Measurements from ENCODE around the gene LRP5.

DNA sequence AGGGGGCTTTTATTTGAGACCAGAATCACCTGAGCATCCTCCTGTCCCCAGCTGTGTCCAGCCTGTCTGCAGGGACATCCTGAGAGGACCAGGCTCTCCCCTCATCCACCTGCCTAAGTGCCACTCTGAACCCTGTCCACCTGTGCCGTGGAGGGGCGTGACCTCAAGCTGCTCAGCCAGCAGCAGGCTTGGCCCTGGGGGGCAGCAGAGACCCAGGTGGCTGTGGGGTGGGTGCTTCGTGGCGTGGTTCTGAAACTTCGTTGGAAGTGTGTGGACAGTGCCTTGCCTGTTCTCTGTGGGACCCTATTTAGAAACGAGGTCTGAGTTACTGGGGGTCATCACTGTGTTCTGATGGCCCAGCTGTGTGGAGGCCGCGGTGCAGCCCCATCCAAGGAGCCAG lies 72.7 kb downstream of the LRP5 start:
- TF ChIP-seq, protein P1, sequence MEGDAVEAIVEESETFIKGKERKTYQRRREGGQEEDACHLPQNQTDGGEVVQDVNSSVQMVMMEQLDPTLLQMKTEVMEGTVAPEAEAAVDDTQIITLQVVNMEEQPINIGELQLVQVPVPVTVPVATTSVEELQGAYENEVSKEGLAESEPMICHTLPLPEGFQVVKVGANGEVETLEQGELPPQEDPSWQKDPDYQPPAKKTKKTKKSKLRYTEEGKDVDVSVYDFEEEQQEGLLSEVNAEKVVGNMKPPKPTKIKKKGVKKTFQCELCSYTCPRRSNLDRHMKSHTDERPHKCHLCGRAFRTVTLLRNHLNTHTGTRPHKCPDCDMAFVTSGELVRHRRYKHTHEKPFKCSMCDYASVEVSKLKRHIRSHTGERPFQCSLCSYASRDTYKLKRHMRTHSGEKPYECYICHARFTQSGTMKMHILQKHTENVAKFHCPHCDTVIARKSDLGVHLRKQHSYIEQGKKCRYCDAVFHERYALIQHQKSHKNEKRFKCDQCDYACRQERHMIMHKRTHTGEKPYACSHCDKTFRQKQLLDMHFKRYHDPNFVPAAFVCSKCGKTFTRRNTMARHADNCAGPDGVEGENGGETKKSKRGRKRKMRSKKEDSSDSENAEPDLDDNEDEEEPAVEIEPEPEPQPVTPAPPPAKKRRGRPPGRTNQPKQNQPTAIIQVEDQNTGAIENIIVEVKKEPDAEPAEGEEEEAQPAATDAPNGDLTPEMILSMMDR (IDR thresholded peaks at IDR 0.05): no peak
- TF ChIP-seq POLR2A (IDR thresholded peaks at IDR 0.05): no peak
